GM18907 (cell line): ENCODE measurements around the gene GABRB2.
A peak's percentile ranks its signal among the peaks of the same experiment; 100 is the strongest.
"Not testable (repeated sequence)": the region's sequence is repeated elsewhere in the genome, so short reads cannot be mapped to it uniquely, and the experiment has no call there.

Experiments
- ATAC-seq: cut with Tn5 transposase; IDR thresholded peaks from one replicate; pipeline ENCODE4 v1.9.1; 2021; ENCODE audit warnings: mild to moderate bottlenecking, moderate library complexity; ENCODE audit not compliant: unreplicated experiment

GABRB2 gene

DNA sequence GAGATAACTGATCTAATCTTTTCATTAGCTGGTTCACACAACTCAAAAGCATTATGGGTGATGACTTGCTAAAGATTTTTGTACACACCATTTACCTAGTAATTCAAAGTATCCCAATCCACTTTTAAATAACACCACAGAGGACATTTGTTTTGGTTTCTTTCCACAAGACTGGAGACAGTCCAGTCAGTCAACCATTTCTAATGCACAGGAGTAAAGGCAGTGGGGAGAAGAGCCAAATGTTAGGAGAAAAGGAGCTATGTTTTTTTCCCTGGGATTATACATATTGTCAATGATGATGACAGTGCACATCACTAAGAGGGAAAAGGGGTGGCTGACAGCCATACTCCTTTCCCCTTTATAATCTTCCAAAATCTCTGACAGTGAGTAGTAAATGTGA is 240.9 kb downstream of the GABRB2 start:
- no peak for ATAC-seq

DNA sequence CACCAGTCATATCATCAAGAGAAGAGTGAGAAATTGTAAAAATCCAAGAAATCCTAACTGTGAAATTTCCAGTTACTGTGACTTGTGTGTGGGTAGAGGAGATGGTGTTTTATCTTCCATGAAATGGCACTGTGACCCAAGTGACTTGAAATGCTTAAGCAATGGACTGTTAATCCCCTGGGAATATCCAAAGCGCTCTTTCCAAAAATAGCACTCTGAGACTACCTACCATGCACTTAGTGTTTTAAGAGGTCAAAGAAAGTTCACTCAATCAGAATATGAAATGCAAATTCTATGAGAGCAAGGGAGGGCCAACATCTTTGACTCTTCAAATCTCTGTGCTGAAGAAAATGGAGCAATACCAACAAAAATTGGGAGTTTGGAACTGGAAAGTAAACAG is 244.0 kb downstream of the GABRB2 start:
- ATAC-seq: no peak

DNA sequence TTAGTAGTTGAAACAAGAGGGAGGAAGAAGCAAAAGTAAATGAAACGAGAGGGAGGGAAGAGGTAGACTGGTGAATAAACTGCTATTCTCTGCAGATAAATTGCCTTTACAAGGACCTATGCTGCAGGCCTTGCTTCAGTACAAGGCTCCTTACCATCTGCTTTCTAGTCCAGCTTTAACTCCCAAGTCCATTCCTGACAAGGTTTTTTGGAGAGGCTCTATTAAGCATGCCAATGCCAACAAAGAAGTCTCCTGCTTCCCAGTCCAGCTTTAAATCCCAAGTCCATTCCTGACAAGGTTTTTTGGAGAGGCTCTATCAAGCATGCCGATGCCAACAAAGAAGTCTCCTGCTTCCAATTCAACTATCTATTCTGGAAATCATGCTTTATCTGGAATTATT is 244.9 kb downstream of the GABRB2 start:
- ATAC-seq: no peak

DNA sequence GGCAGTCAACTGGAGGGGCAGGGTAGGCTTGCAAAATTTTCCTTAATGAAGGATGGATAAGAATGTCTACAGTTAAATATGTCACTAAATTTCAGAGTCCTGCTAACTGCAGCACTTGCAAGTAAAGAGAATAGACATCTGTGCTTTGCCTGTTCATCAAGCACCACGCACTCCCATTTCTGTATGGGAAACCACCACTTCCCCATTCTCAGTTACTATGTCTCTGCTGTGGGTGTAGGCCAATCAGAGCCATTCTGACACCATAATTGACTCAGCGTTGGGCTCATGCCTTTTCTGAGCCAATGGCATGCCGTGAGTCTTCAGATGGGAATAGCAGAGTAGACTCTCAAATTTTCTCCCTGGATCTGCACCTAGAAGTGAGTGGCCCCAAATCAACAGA is 247.5 kb downstream of the GABRB2 start:
- ATAC-seq: peak; percentile 84

DNA sequence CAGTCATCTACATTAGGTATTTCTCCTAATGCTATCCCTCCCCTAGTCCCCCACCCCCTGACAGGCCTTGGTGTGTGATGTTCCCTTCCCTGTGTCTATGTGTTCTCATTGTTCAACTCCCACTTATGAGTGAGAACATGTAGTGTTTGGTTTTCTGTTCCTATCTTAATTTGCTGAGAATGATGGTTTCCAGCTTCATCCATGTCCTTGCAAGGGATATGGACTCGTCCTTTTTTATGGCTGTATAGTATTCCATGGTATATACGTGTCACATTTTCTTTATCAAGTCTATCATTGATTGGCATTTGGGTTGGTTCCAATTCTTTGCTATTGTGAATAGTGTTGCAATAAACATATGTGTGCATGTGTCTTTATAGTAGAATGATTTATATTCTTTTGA is 249.1 kb downstream of the GABRB2 start:
- not testable (repeated sequence) for ATAC-seq

DNA sequence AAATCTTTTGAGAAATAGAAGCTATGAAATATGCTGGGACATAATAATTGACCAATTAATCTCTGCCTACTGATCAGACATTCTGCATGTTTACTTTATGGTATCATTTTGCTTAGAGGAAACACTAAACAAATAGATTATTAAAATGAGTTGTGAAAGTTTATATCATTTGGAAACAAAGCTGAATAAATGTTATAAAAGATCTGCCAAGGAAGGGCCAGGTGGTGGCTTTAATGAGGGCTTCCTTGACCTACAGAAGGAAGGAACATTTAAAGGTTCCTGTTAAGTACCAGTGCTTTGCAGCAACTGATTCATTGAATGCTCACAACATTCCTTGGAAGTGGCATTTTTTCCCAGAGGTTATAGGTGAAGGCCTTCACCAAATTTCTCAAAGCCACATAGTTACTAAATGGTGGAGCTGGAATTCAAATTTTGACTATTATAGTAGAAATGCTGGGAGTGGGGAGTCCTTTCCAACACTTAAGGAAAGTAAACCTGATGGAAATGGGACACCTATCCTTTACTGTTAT is 250.7 kb downstream of the GABRB2 start:
- no peak for ATAC-seq

DNA sequence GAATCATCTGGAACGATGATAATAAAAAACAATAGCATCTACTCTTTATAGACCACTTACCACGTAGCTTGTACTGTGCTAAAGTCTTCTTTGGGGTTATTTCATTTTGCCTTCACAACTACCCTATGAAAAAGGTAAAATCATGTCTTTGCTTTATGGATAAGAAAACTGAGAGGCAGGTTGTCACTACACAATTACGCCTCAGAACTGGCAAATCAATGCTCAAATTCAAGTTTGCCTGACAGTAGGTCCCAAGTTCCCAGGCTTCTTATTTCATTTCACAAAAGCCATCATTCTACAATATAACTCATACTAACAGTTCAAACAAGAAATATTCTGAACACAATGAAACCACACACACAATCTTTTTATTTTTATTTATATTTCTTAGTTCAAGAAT is 258.5 kb downstream of the GABRB2 start:
- no peak for ATAC-seq

DNA sequence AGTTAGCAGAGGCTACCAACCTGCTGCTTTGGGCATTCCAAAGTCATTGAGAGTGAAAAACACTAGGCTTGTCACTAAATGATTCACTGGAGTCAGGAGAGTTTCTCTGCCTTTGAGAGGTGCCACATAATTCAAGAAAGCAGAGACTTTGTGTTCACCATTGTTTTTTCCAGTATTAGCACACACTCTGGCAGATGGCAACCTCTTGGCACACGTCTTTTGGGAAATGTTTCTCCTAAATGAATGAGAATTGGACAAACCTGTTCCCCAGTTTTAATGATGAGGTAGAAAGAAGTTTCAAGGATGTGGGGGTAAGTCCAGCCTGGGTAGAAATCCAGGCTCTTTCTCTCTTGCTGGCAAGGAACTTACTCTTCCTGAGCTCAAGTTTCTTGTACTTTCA is 259.1 kb downstream of the GABRB2 start:
- no peak for ATAC-seq

DNA sequence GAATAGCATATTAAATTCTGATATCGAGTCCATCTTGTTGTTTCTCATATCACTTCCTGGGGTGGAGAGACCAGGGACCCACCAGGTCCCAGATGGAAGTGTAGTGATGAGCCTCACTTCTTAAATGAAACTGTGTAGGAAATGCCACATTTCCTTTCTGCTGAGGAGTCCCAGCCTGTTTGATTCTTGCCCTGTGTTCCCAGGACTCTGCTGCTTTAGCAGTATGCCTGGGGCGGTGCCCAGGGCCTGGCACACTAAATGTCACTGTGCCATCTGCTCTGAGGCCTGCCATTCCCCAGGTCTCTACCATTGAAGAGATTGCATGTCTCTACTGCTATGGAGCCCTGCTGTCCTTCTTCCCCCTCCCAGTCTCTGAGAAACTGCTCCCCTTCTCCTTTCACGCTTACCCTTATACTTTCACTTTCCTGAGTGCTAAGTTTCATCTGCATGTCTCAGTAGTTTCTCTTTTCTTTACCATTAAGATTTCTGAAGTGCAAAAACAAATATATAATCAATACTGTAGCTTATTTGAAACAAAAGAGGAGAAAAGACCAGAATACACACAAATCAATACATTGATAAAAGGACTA is 260.4 kb downstream of the GABRB2 start:
- ATAC-seq: peak; percentile 96

DNA sequence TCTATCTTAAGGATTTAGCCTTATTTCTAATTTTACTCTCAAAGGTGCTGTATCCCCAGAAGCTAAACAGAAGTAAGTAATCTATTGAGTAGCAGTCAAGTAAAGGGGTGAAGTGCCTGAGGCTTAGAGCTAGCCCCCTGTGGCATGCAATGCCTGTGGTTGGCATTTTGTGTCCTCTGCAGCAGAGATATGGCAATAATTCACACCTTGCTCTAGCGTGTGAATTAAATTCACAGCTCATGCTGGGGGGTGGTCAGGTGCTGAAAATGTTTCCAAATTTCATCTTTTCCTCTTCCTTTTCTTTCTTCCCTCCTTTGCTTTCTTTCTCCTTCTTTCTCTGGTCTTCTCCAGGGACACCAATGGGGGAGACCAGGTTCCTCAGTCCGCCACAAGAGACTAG is 262.1 kb downstream of the GABRB2 start:
- no peak for ATAC-seq

DNA sequence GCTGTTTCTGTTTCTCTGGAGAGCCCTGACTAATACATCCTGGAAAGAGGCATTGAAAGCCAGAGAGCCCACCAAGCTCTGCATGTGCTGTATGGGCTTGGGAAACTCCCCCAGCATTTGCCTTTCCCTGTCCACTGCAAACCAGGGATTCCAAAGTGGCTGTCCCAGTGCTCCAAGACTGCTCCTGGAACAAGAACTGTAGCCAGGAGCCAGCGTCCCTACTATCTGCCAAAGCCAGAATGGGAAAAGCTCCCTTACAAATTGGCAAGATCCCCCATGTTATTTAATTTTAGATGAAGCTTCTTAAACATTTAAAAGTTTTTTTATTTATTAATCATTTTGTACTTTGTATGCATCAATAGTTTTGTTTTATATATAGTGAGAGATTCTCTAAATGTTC is 263.2 kb downstream of the GABRB2 start:
- ATAC-seq: no peak

DNA sequence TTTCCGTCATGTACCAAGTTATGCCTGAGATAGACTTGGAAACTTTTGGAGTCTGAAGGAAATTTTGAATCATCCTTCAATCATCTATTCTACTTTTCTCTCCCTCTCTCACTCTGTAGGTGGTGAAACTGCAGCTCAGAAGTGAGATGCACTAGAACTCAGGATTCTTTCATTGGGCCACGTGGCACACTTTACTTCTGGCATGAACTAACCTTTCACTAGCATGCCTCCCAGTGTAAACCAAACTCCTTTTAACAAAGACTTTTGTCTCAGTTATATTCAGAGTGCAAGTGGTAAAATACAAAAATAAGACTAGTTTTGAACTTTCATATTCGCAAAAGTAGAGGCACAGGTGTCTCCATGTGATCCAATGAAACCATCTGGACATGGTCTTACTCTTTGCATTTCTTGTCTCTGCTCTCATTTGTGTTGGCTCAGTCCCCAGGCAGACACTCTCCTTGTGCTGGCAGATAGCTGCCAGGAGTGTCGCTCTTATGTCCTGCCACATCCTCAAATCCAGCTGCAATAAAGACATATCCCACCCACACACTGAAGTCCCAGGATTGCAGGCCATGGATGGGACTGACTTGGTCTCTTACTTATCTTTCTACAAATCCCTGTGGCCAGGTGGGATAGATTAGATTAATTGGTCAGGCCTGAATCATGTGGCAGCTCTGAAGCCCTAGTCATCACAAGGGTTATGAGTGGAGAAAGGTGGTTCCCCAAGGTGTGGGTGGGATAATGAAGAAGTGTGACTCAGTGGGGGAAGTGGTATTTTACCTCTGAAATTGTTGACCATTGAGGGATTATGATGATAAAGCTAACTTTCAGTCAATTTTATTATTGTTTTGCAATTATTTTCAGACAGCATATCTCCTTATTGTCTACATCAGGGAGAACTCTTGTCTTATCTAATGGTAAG is 267.5 kb downstream of the GABRB2 start:
- ATAC-seq: no peak

DNA sequence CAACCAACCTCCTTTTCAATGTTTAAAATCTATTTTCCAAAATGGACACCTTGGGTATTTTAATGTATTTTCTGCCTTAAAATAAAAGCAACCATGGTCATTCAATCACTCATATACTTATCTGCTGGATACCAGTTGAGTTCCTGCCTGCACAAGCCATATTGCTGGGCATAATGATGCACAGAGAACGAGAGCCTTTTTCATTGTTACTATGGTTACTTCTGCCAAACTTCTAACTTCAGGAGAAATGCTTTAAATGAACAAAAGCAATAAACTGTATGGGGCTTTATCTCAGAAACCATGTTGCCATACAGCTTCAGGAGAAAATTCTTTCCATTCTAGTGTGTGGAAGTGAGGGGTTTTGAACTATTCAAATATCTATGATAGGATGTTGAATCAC is 269.5 kb downstream of the GABRB2 start:
- no peak for ATAC-seq

DNA sequence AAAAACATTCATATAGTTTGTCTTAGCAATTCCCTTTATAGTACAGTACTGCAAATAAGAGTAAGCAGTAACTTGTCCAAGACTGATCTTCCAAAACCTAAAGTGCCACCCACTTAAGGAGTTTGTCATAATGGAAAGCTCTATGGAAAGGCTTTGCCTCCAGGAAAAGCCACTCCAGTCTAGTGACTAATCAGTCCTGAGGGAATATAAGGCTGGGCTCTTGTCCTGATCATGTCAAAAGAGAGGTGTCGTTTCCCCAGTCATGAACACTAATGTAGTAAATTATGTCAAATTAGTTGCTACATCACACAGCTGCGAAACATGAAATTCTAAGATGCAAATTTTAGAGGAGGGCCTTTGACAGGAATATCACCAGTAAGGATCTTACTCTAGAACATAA is 271.6 kb downstream of the GABRB2 start:
- no peak for ATAC-seq

DNA sequence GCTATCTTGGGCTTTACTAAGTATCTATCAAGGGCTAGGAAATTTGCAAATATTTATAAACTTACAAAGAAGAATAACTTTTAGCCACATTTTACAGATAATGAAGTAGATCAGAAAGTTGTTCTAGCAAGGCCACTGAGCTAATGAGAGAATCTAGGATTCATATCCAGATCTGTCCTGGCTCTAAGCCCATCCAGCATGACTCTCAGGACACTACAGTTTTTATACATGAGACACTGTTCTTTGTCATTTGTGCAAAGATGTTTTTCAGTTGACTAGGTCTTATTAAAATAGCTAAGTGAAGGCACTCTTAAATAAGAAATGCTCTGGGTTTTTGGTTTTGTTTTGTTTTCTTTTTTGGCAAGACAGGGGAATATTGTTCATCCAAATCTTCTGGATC is 273.1 kb downstream of the GABRB2 start:
- ATAC-seq: no peak

DNA sequence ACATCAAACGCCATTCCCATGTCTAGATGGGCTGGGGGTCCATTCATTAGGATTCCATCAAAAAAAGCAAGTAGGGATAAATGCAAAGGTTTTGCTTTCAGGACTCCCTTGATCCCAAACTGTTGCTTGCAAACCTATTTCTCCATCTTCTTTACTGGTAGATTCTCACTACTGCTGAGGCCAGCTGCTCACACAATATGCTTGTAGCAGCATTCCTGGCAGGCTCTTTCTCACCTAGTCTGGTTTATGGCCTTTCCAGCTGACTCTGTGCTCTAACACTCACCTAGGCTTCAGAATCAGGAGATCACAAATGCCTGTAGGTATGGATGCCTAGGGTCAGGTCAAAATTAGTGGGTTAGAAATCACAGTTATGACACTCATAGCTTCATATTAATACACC is 274.7 kb downstream of the GABRB2 start:
- no peak for ATAC-seq

DNA sequence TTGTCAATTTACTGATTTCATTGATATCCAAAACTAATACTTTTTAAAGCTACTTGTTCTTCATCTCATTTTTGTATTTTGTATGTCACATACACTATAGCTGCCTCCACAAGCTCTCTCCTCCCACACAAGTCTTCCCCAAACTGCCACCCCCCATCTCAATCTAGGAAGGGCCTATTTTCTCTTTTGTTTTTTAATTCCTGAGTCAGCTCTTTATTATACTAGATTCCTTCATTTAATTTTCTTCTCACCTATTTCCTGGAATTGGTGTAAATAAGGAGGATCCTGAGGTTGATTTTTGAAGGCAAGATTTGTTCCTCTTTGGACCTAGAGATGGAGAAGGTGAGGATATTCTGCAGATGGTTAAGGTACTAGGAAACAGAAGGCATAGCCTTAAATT is 277.4 kb downstream of the GABRB2 start:
- ATAC-seq: no peak

DNA sequence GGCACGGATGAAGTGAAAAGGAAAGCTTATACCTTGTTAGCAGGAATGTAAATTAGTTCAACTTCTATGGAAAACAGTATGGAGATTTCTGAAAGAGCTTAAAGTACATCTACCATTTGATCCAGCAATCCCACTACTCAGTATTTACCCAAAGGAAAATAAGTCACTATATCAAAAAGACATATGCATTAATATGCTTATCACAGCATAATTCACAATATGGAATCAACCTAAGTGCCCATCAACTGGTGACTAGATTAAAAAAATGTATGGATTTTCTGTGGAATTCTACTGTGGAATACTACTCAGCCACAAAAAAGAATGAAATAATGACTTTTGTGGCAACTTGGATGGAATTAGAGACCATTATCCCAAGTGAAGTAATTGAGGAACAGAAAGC is 279.6 kb downstream of the GABRB2 start:
- no peak for ATAC-seq

DNA sequence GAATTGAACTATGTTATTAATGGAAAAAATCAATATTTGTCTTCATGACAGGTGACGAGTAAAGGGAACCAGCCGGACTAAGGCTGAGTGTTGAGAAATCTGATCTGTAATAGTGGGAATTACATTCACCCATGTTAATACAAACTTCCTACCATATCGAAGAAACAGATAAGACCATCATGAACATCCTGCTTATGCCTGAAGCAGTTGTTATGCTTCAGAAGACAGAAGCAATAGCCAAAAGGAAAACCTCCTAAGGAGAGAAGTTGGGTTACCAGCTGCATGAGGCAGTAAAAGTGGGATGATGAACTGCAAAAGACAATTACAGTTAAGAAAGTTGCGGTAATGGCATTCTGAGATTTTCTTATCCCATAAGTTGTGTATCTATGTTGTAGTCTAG is 281.5 kb downstream of the GABRB2 start:
- no peak for ATAC-seq

DNA sequence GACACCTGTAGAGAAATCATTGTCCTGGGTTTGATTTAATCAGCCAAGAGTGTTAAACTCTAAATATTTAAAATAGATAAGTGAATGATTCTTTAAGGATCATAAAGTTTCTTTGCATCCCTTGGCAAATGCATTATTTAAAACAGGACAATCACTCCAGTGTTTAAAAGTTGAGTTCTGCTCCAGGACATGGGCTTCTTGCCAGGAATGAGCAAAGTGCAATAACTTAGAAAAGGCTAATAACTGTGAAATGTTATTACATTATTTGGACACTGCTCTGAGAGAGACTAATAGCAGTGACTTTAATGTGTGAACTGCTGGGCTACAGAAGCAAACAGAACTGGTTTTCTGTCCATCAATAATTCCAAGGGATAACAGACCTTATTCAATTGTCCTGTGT is 283.3 kb downstream of the GABRB2 start:
- ATAC-seq: no peak

DNA sequence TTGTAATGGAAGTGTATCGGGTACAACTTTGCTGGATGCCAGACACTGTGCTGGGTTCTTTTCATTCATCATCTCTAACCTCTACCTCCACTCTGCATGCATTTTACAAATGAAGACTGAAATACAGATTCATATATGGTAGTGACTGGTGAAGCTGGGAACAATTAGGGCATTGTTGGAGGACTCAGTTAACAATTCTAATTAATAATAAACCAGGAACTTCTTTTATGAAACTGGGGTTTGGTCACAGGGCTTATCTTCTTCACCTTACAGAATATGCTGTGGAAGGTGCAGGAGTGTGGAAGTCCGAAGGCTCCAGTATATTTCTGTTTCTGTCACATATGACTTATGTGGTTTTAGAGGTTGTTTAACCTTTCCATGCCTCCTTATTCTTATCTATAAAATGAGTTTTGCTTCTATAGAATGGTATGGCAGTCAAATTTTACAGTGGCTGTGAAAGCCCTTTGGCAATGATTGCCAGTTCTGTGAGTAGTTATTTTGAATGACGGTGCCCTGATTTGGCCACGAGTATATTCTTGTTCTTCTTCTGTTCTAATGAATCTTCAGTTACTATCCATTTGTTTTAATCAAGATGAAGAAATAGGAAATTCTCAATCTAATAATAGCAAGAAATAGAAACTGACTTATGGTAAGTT is 284.7 kb downstream of the GABRB2 start:
- peak; percentile 82 for ATAC-seq

DNA sequence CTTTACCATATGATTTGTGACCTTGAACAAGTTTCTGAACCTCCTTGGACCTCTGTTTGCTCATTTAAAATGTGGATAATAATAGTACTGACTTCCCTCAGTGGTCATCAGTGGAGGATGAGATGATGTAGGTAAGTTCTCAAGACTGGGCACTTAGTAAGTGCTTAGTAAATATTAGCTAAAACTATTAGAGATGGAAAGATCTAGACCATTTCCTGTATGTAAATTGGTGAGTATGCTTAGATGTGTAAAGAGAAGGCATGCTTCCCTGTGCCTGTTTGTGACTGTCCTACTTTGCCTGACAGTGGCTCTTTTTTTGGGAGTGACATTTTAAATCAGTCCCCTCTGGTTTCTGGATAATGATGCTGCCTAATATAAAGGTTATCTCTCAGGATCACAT is 288.1 kb downstream of the GABRB2 start:
- peak; percentile 64 for ATAC-seq
